Stimulated activated naive CD4-positive, alpha-beta T cell treated with Interleukin-2 at 50 U/mL for 16 hours (primary cell): ENCODE measurements around the gene NCOA3.
A peak's percentile ranks its signal among the peaks of the same experiment; 100 is the strongest.

Experiments
- DNase-seq: peaks from one replicate; lab custom pipeline; 2025; lab: John Stamatoyannopoulos, UW

The NCOA3 gene

GRCh38 chr20:47638851-47639250, 137.2 kb downstream of the NCOA3 start:
- DNase-seq: no peak

- no peak for DNase-seq
Measured at GRCh38 chr20:47642118-47642517, 140.4 kb downstream of the NCOA3 start.

- no peak for DNase-seq
Measured at GRCh38 chr20:47642624-47643023, 140.9 kb downstream of the NCOA3 start.

GRCh38 chr20:47645632-47646031, 143.9 kb downstream of the NCOA3 start:
- DNase-seq: no peak

GRCh38 chr20:47647994-47648393, 146.3 kb downstream of the NCOA3 start:
- no peak for DNase-seq

GRCh38 chr20:47648943-47649342, 147.3 kb downstream of the NCOA3 start:
- no peak for DNase-seq

GRCh38 chr20:47652301-47652700, 150.6 kb downstream of the NCOA3 start:
- no peak for DNase-seq

GRCh38 chr20:47652794-47653193, 151.1 kb downstream of the NCOA3 start:
- no peak for DNase-seq

- no peak for DNase-seq
Measured at GRCh38 chr20:47653869-47654268, 152.2 kb downstream of the NCOA3 start.

- no peak for DNase-seq
Measured at GRCh38 chr20:47654370-47654769, 152.7 kb downstream of the NCOA3 start.

GRCh38 chr20:47655635-47656034, 153.9 kb downstream of the NCOA3 start:
- DNase-seq: no peak

GRCh38 chr20:47656318-47656717, 154.6 kb downstream of the NCOA3 start:
- no peak for DNase-seq

GRCh38 chr20:47659904-47660601, 158.4 kb downstream of the NCOA3 start:
- no peak for DNase-seq

GRCh38 chr20:47660602-47660905, 158.9 kb downstream of the NCOA3 start:
- DNase-seq: no peak

GRCh38 chr20:47660983-47661700, 159.5 kb downstream of the NCOA3 start:
- no peak for DNase-seq

GRCh38 chr20:47661714-47662113, 160.0 kb downstream of the NCOA3 start:
- DNase-seq: no peak

GRCh38 chr20:47662483-47663353, 161.0 kb downstream of the NCOA3 start:
- no peak for DNase-seq

- peak; percentile 39 for DNase-seq
Measured at GRCh38 chr20:47663354-47664067, 161.8 kb downstream of the NCOA3 start.

- DNase-seq: no peak
Measured at GRCh38 chr20:47664068-47664437, 162.4 kb downstream of the NCOA3 start.

GRCh38 chr20:47664744-47665143, 163.1 kb downstream of the NCOA3 start:
- DNase-seq: no peak

- DNase-seq: no peak
Measured at GRCh38 chr20:47665221-47665991, 163.7 kb downstream of the NCOA3 start.

- DNase-seq: no peak
Measured at GRCh38 chr20:47666304-47666703, 164.6 kb downstream of the NCOA3 start.
